Measurements from ENCODE around the gene TMC7.
"Not testable (repeated sequence)": the region's sequence is repeated elsewhere in the genome, so short reads cannot be mapped to it uniquely, and the experiment has no call there.

- TF ChIP-seq CTCF (IDR thresholded peaks at IDR 0.05; ENCODE audit: poor library complexity); EZH2phosphoT487 (IDR thresholded peaks at IDR 0.05; ENCODE audit: low read depth, severe bottlenecking, unreplicated experiment): not testable (repeated sequence)
Observed at GRCh38 chr16:18996536-18996935, 12.8 kb downstream of the TMC7 start.

All from hepatocyte (in vitro differentiated cells).